ENCODE results near the gene SCOC. TPM values are rescaled to one million over a fixed set of nuclear protein-coding genes. Genes with fewer than 3 reads are reported as not detected.

Gene SCOC
- total RNA-seq: 5.1 TPM

GRCh38 chr4:140373328-140374129, at the start of gene SCOC:
Gene SCOC, plus strand, starts transcription at chr4:140373646. Its CDS starts 5,525 bp downstream, at chr4:140379171.
- DNase-seq (ENCODE audit: low read depth in 2 of 3, low spot score in 2 of 3): peak; percentile 82 to 99 (median 98)

DNA sequence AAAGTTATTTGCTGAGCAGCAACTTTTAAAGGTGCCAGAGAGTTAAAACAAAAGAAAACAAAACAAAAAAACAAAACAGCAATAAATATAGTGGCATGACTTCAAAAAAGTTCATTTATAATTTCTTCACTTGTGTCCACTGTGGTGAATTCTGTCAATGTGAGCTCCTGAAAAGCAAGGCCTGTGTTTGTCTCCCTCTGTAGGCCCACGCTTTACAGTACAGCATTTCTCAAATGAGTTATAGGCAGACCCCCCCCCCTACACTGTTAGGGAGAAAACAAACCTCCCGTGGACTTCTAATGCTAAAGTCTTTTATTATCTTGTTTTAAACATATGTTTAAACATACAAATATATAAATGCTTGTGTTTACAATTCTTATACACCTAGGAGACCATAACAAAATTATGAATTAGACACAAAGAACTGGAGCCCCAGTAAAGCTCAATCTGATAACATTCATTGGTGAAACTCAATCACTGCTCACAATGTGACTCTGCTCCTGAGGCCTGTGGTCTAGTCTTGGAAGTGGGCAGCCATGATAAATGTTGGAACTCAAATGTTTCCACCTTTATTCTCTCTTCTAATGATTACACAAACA, 47.0 kb upstream of the SCOC start:
- peak in 2 of 3 donors; percentile 44 to 71 for DNase-seq (ENCODE audit: low read depth in 2 of 3, low spot score in 2 of 3)

DNA sequence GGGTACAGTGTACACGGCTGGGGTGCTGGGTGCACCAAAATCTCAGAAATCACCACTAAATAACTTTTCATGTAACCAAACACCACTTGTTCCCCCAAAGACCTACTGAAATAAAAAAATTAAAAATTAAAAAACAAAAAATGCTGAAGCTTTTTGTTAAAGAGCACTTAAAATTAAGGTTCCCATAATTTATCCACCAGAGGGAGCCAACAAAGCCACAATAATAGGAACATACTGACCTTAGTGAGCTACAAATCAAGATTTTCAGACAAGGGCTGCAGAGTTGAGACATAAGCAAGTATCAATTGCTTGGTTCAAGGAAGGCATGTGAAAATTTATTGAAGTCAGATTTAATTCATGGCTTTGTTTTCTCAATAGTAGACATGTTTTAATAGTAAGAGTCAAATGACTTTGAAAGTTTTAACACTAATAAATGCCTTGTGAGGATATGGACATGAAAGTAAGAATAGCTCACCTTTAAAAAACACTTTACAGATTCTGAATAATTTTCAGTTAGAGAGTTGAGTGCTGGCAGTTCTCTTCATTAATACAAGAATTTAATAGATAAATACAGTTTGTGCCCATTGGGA, 43.0 kb upstream of the SCOC start:
- DNase-seq (ENCODE audit: low read depth in 2 of 3, low spot score in 2 of 3): peak in 2 of 3 donors; percentile 40 to 60

DNA sequence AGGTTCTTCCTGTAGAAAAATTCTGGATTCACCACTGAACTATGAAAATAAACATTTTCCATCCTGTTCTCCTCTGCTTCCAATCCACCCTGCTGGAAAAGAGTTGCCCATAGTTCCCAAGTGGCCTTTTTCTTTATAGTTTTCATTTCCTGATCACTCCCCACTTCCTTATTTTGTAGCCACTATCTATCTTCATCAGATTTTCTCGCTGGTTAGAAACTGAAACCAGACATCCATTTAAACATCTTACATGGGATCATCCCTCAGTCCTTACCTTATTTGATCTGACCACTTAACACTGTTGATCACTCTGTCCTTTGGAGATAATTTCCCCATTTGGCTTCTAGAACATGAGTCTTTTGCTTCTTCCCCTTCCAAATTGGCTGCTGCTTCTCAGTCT, 42.2 kb upstream of the SCOC start:
- DNase-seq (ENCODE audit: low read depth in 2 of 3, low spot score in 2 of 3): peak in 1 of 3 donors; percentile 47

DNA sequence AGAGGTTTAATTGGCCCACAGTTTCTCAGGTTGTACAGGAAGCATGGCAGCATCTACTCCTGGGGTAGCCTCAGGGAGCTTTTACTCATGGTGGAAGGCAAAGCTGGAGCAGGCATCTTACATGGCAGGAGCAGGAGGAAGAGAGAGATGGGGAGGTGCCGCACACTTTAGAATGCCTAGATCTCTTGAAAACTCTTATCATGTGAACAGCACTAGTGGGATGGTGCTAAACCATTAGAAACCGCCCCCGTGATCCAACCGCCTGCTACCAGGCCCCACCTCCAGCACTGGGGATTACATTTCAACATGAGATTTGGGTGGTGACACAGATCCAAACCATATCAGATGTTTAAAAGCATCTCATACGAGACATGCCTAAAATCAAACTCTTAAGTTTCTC, 41.6 kb upstream of the SCOC start:
- DNase-seq (ENCODE audit: low read depth in 2 of 3, low spot score in 2 of 3): no peak

DNA sequence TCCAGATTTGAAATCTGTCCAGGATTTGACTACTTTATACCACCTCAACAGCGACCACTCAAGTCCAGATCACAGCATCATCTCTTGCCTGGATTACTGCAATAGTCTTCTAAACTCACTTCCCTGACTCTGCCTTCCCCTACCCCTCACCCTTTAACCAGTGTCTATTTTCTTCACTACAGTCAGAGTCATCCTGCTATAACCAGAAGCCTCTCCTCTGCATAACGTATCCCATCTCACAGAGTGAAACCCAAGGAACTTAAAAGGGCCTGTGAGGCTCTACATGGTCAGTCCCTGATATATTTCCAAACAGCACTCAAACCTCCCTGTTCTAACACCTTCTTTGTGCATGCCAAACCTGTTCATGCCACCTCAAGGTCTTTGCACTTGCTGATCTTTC, 40.7 kb upstream of the SCOC start:
- DNase-seq (ENCODE audit: low read depth in 2 of 3, low spot score in 2 of 3): no peak

DNA sequence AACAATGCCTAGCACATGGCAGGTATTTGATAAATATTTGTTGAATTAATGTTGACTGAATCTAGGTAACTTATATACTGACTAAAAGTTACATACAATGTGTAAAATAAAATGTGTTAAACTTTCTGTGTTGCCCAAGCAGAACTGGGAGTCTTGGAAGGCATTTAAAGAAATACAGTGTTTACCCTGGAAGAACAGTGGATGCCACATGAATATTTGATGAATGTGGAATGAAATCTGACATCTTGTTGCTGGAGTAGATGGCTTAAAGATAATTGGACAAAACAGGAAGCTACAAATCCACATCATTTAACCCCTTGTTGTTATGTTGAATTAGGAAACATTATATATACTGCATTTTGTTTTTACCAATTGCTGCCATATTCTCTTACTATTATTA, 39.9 kb upstream of the SCOC start:
- DNase-seq (ENCODE audit: low read depth in 2 of 3, low spot score in 2 of 3): no peak

DNA sequence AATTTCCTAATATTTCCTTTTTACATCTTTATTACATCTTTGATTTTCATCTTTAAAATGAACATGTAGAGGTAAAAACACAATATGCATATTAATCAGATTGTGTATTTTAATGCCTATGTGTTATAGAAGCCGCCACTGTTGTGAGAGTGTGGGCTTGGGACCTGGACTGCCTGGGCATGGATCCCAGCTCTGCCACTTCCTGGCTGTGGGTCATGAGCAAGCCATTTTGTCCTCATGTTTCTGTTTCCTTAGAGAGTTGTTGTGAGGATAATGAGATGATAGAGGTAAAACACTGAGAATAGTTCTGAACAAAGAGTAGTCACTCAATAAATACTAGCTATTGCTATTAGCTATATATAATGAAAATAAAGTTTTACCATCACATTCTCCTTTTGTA, 38.4 kb upstream of the SCOC start:
- DNase-seq (ENCODE audit: low read depth in 2 of 3, low spot score in 2 of 3): no peak

DNA sequence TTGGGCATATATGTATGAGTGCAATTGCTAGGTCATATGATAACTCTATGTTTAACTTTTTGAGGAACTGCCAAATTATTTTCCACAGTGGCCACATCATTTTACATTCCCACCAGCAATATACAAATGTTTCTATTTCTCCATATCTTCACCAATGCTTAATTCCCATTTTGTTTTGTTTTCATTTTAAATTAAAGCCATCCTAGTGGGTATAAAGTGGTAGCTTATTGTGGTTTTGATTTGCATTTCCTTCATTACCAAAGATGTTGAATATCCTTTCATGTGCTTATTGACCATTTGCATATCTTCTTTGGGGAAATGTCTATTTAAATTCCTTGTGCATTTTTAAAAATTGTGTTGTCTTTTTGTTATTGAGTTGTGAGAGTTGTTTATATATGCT, 36.7 kb upstream of the SCOC start:
- no peak for DNase-seq (ENCODE audit: low read depth in 2 of 3, low spot score in 2 of 3)

DNA sequence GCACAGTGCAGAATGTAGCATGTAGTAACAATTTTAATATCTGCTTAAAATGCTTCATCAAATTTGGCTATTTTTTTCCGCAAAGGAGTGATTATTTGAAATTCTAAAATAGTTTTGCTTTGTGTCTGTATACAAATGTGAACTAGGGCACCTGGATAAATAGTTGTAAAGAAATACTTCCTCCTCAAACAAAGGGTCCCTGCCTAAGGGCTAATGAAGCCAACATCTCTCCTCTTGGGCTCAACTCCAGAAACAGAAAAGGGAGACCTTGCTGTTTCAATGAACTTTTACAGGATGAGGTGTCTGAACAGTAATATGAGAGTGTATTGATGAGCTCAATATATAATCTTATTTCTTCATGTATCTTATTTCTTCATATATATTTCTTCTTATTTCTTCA, 30.8 kb upstream of the SCOC start:
- no peak for DNase-seq (ENCODE audit: low read depth in 2 of 3, low spot score in 2 of 3)

GRCh38 chr4:140343303-140343702, 30.1 kb upstream of the SCOC start:
- peak in 2 of 3 donors; percentile 25 to 39 for DNase-seq (ENCODE audit: low read depth in 2 of 3, low spot score in 2 of 3)

- DNase-seq (ENCODE audit: low read depth in 2 of 3, low spot score in 2 of 3): no peak
Measured at GRCh38 chr4:140344101-140344500, 29.3 kb upstream of the SCOC start.

DNA sequence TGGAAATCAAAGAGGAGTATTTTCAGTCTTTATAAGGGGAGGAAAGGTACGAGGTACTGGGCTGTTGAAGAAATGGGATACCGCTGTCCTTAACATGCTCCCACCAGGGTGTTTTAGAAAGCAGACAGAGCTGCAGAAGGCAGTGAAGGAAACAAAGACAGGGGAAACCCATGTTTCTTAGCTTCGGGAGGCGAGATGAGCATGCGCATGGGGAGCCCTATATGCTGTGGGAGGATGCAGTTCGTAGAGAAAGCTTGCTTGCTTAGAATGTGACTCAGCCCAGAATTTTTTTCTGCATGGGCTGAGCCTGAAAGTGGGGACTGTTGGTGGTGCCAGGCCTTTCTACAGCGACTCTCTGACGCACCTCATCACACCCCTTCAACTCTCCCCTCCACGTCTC, 28.8 kb upstream of the SCOC start:
- no peak for DNase-seq (ENCODE audit: low read depth in 2 of 3, low spot score in 2 of 3)

DNA sequence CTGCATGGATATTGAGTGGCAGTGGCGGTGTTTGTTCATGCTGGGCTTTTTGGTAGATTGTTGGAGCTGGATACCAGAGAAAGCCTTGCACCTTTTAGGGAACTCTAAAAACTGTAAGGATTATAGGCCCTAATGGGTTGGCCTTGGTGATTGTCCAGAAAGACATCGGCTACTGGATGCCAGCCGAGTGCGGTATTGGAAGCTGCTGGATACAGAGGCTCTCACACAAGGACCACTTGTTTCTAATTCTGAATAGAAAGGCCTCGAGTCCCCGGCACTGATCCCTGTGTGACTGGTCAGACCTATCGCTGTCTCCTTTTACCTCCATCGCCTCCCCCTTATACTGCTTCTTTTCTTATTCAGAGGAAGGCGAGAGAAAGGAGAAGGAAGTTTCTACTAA, 27.3 kb upstream of the SCOC start:
- no peak for DNase-seq (ENCODE audit: low read depth in 2 of 3, low spot score in 2 of 3)

DNA sequence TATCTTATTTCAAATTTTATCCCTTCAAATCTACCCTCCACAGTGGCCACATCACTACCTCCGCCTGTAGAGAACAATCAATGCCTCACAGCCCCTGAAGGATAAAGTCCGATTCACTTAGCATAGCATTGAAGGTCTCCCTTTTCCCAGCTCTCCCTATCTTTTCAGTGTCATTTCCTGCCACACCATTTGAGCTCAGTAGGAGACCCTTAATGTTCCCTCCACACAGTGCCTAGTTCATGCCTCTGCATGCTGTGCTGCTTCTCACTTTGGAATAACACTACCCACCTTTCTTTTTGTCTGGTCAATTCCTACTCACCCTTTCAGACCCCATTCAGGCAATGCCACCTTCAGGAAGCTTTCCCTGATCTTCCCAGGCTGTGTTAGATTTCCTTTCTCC, 23.6 kb upstream of the SCOC start:
- DNase-seq (ENCODE audit: low read depth in 2 of 3, low spot score in 2 of 3): no peak

GRCh38 chr4:140351093-140352075, 22.1 kb upstream of the SCOC start:
- no peak for DNase-seq (ENCODE audit: low read depth in 2 of 3, low spot score in 2 of 3)

GRCh38 chr4:140353786-140354185, 19.7 kb upstream of the SCOC start:
- peak in 1 of 3 donors; percentile 10 for DNase-seq (ENCODE audit: low read depth in 2 of 3, low spot score in 2 of 3)

GRCh38 chr4:140355288-140355687, 18.2 kb upstream of the SCOC start:
- DNase-seq (ENCODE audit: low read depth in 2 of 3, low spot score in 2 of 3): no peak

GRCh38 chr4:140357868-140358267, 15.6 kb upstream of the SCOC start:
- no peak for DNase-seq (ENCODE audit: low read depth in 2 of 3, low spot score in 2 of 3)

DNA sequence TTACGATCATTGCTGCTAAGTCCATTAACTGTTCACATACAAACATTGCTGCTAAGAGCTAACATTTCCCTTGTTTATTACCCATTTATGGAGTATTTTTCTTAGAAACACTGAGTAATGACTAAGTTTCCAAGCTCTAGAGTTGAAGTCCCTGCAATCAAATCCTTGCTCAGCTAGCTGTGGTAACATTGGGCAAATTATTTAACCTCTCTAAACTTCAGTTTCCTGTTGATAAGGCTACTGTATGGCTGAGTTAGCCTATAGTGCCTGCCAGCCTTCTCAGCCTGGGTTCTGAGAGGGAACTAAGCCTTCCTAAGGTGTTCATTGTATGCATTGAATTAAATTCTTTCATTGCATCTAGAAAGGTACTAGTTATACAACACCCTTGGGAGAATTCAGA, 15.2 kb upstream of the SCOC start:
- peak in 2 of 3 donors; percentile 64 to 83 for DNase-seq (ENCODE audit: low read depth in 2 of 3, low spot score in 2 of 3)

Measured in hematopoietic multipotent progenitor cell (in vitro differentiated cells).